ENCODE data around the gene EPHX1. TPM values are rescaled to one million over a fixed set of nuclear protein-coding genes. Genes with fewer than 3 reads are reported as not detected.
A peak's percentile ranks its signal among the peaks of the same experiment; 100 is the strongest.

The EPHX1 gene
- total and polyA plus RNA-seq, 12 donors: 251 to 3,548 (median 1,658) TPM

DNA sequence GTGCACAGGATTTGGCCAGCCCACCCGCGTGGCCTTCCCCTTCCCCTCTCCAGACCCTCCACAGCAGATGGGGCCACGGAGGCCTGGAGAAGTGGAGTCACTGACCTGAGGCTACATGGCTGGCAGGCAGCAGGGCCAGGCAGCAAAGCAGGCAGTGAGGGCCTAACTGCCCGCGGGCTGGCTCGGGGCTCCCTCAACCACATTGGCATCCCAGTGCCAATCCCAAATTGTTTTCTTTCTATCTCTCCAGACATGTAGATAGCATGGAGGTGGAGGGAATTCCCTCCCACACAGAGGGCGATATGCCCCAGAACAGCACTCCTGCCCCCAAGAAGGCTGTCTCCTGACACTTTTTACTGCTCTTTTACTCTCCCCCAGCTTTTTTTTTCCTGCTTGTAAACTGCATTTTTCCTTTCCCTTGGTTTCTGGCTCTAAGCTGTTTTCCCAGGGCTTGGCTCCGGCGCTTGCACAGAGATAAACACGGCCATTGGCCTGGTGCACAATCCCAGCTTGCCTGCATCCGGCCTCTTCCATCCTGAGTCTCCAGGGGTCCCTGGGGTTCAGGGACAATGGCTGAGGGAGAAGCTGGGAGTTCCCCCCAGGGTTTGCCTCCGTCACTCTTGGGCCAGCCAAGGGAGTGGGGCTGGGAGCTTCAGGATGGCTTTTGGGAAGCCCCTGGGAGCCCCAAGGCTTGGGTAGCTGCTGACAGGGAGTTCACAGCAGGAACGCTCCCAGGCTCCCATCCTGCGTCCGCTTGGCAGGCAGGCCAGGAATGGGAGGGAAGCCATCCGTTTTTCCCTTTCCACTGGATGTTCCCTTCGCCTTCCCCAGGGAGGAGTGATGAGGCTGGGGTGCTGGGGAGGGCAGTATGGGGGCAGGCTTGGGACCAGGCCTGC, 7.0 kb downstream of the EPHX1 start:
- Histone ChIP-seq H3K27me3 (no peaks in the 10 kb centered on the region), H3K4me3 (peak overlapping the region in 1 of 4 donors; percentile 32), H3K4me1 (replicated peaks in 1 of 2) (peaks cover 95 to 96% of the 10 kb centered on the region in 2 donors), H3K27ac (peak overlapping the region; percentile 94 to 98 (median 97)), H3K9me3 (replicated peaks in 1 of 3) (no peaks in the 10 kb centered on the region), H3K36me3 (replicated peaks in 1 of 2) (no peaks in the 10 kb centered on the region)
- intact Hi-C loops (cut with DNase I): no loop called here
- TF ChIP-seq, protein P1, sequence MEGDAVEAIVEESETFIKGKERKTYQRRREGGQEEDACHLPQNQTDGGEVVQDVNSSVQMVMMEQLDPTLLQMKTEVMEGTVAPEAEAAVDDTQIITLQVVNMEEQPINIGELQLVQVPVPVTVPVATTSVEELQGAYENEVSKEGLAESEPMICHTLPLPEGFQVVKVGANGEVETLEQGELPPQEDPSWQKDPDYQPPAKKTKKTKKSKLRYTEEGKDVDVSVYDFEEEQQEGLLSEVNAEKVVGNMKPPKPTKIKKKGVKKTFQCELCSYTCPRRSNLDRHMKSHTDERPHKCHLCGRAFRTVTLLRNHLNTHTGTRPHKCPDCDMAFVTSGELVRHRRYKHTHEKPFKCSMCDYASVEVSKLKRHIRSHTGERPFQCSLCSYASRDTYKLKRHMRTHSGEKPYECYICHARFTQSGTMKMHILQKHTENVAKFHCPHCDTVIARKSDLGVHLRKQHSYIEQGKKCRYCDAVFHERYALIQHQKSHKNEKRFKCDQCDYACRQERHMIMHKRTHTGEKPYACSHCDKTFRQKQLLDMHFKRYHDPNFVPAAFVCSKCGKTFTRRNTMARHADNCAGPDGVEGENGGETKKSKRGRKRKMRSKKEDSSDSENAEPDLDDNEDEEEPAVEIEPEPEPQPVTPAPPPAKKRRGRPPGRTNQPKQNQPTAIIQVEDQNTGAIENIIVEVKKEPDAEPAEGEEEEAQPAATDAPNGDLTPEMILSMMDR (IDR thresholded peaks at IDR 0.05): no peak
- TF ChIP-seq POLR2A (IDR thresholded peaks at IDR 0.05): no peak
- peak in 5 of 7 donors; percentile 44 to 69 (median 58) for DNase-seq
- 33 to 40% (median 35%) methylated on average over 10 to 17 of the region's 17 CpGs for WGBS, 4 donors

DNA sequence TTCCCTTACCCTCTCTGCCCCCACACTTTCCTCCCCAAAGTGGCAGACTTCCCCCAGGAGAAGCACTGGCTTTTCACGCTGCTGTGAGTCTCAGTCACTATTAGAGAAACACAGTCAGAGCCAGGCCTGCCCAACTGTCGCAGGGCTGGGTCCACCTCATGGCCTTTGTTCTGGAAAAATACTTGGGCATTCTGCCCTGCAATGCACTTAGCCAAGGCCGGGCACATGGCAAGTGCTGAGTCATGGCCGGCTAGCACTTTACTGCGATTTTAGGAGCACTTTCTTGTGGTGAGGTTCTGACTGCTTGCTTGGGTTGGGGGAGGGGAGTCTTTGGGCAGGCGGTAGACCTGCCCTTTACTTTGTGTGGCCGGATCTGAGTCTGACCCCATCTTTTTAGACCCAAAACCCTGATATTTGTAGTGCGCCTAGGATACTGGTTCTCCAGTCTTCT, 7.7 kb downstream of the EPHX1 start:
- Histone ChIP-seq H3K27ac (peak overlapping the region; percentile 94 to 98 (median 97)), H3K9me3 (replicated peaks in 1 of 3) (no peaks in the 10 kb centered on the region), H3K4me3 (peak overlapping the region in 1 of 4 donors; percentile 32), H3K27me3 (no peaks in the 10 kb centered on the region), H3K4me1 (replicated peaks in 1 of 2) (peaks cover 95 to 96% of the 10 kb centered on the region in 2 donors), H3K36me3 (replicated peaks in 1 of 2) (no peaks in the 10 kb centered on the region)
- peak; percentile 90 to 97 (median 96) for DNase-seq
- TF ChIP-seq, protein P1 (IDR thresholded peaks at IDR 0.05): no peak
- TF ChIP-seq POLR2A (IDR thresholded peaks at IDR 0.05): peak; percentile 12 to 87
- 15 to 40% (median 21%) methylated on average over 4 to 8 of the region's 8 CpGs for WGBS, 4 donors
- intact Hi-C loops (cut with DNase I): no loop called here

DNA sequence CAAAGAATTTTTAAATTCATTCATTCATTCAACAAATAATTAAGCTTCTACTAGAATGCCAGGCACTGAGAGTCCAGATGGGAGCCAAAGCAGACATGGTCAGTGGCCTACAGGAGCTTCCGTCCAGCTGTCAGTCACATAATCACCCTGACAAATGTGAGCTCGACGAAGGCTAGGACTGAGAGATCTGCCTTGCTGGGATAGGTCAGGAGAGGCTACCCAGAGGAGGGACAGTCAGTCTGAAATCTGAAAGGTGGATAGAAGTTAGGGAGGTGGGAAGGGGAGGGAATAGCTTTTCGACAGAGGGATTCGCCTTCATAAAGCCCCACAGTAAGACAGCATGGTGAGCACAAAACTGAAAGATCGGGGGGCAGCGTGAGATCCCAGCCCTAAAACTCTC, 8.3 kb downstream of the EPHX1 start:
- 59 to 68% (median 64%) methylated on average over 7 of the region's 7 CpGs for WGBS, 4 donors
- Histone ChIP-seq H3K27ac (peak overlapping the region; percentile 94 to 98 (median 97)), H3K4me3 (no peak overlapping the region), H3K36me3 (replicated peaks in 1 of 2) (no peaks in the 10 kb centered on the region), H3K4me1 (replicated peaks in 1 of 2) (peaks cover 95 to 96% of the 10 kb centered on the region in 2 donors), H3K9me3 (replicated peaks in 1 of 3) (no peaks in the 10 kb centered on the region), H3K27me3 (no peaks in the 10 kb centered on the region)
- TF ChIP-seq POLR2A (IDR thresholded peaks at IDR 0.05): peak in 1 of 2 donors; percentile 32
- TF ChIP-seq, protein P1 (IDR thresholded peaks at IDR 0.05): no peak
- peak in 4 of 7 donors; percentile 36 to 63 (median 44) for DNase-seq
- intact Hi-C loops (cut with DNase I): no loop called here

DNA sequence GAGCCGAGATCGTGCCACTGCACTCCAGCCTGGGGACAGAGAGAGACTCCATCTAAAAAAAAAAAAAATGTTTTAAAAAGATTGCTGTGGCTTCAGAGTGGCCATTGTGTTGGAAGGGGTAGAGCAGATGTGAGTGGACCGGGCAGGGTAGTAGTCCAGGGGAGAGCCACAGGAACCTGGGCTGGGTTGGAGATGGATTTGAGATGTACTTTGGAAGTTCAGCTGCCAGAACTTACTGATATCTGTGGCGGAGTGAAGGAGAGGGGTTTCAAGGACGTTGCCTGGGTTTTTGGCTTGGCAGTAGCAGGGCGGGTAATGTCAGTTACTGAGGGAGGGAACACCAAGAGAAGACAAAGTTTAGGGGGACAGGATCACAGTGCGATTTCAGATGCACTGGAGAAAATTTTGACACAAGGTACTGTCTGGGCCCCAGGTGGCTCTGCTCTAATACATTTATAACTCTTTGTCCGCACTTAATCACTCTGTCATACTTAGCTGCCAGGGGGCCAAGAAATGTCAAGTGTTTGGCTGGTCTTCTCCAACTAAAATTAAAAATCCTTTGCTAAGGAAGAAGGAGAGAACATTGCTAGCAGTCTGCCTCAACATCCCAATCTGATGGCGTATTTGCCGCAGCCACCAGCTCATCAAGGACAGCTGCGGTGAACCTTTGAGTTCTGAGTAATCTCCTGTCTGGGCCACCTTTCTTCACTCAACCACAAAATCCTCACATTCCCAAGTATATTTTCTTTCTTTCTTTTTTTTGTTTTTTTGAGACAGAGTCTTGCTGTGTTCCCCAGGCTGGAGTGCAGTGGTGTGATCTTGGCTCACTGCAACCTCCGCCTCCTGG, 9.6 kb downstream of the EPHX1 start:
- DNase-seq: peak in 5 of 7 donors; percentile 57 to 72 (median 72)
- TF ChIP-seq, protein P1 (IDR thresholded peaks at IDR 0.05): no peak
- TF ChIP-seq POLR2A (IDR thresholded peaks at IDR 0.05): peak in 1 of 2 donors; percentile 41

More for the DNA sequence above, 9.6 kb downstream of the EPHX1 start:
- 39 to 51% (median 44%) methylated on average over 12 of the region's 12 CpGs for WGBS, 4 donors
- H3K4me3 ChIP-seq: peak overlapping the region in 1 of 4 donors; percentile 14
- no peaks in the 10 kb centered on the region for H3K27me3 ChIP-seq
- H3K36me3 ChIP-seq (replicated peaks in 1 of 2): no peaks in the 10 kb centered on the region
- H3K4me1 ChIP-seq (replicated peaks in 1 of 2): peaks cover 95 to 96% of the 10 kb centered on the region in 2 donors
- peak overlapping the region; percentile 47 to 98 (median 93) for H3K27ac ChIP-seq
- intact Hi-C loops (cut with DNase I): no loop called here
- no peaks in the 10 kb centered on the region for H3K9me3 ChIP-seq (replicated peaks in 1 of 3)

Data from adrenal gland (tissue), 12 donors.